HCT116 (cell line): Measurements from ENCODE around the gene MAPK4. TPM values are rescaled to one million over a fixed set of nuclear protein-coding genes. Genes with fewer than 3 reads are reported as not detected.

Experiments used
- ATAC-seq: fragments of 200-7000 bp; cut with Tn5 transposase; 2 replicates; pipeline ENCODE4 v1.9.1; 2020; ENCODE audit warnings: mild to moderate bottlenecking, moderate library complexity
- BruUV-seq: library from RNA; stranded (reverse); fragments of 400-500 nt; replicated peaks from 2 replicates; lab custom pipeline; 2021; lab: Mats Ljungman, UMichigan
- CTCF ChIA-PET: fragments of 300-600 bp; sonication (Branson Sonifier 250); formaldehyde crosslinking; loops from one replicate; lab custom pipeline; 2021; ENCODE audit warnings: antibody characterized with exemption; lab: Charles Lee
- POLR2A ChIA-PET: fragments of 300-600, 350-600 bp; sonication (Branson Sonifier 250); formaldehyde crosslinking; loops from one replicate; lab custom pipeline; 2021; ENCODE audit warnings: antibody characterized with exemption; lab: Charles Lee
- RAD21 ChIA-PET, 2 experiments: fragments of 300-600 bp; sonication (Branson Sonifier 250); formaldehyde crosslinking; loops; one replicate each; lab custom pipeline; 2023; ENCODE audit warnings: low total read pairs in 2 of 2; ENCODE audit not compliant: uncharacterized antibody in 2 of 2, unreplicated experiment in 2 of 2, low non-redundant PET in 1 of 2; lab: Charles Lee
- DNase-seq: peaks from one replicate; pipeline ENCODE4 v3.0.0-alpha.2; 2010; ENCODE audit warnings: low read depth, low spot score
- H2AFZ ChIP-seq: fragments of 200-600 bp; shearing (Covaris generic), sonication (generic); 2 replicates; pipeline ENCODE4 v1.6.1; 2017; ENCODE audit warnings: low read depth, mixed run types, mixed read lengths, antibody characterized with exemption, low read length; ENCODE audit not compliant: poor library complexity, severe bottlenecking
- H3K27ac ChIP-seq: 2 replicates; pipeline ENCODE4 v1.5.1; 2012; ENCODE audit warnings: low read depth, low read length
- H3K27me3 ChIP-seq: fragments of 200-600 bp; sonication (generic); 2 replicates; pipeline ENCODE4 v1.6.1; 2016; ENCODE audit warnings: mixed run types, low read length, mixed read lengths; ENCODE audit not compliant: insufficient read depth
- H3K36me3 ChIP-seq, 2 experiments: fragments of 200-500 bp in 1 of 2; fragments of 200-600 bp in 1 of 2; sonication (Bioruptor generic) in 1 of 2; sonication (generic) in 1 of 2; 2 replicates each; pipeline versions ENCODE4 v1.5.1 to v1.6.1; 2014 to 2016; ENCODE audit warnings: low read length in 2 of 2, inconsistent platforms in 1 of 2, mixed read lengths in 1 of 2, mixed run types in 1 of 2; ENCODE audit not compliant: insufficient read depth in 2 of 2, control insufficient read depth in 1 of 2
- H3K4me1 ChIP-seq, 2 experiments: fragments of 200-600 bp in 1 of 2; sonication (generic) in 1 of 2; 2 replicates each; pipeline versions ENCODE4 v1.5.1 to v1.6.1; 2012 to 2017; ENCODE audit warnings: low read length in 2 of 2, inconsistent platforms in 1 of 2, mild to moderate bottlenecking in 1 of 2, mixed read lengths in 1 of 2, mixed run types in 1 of 2, moderate library complexity in 1 of 2; ENCODE audit not compliant: insufficient read depth in 2 of 2, control insufficient read depth in 1 of 2
- H3K4me2 ChIP-seq: fragments of 200-600 bp; sonication (generic); 2 replicates; pipeline ENCODE4 v1.6.1; 2017; ENCODE audit warnings: mixed run types, low read length, mixed read lengths
- H3K4me3 ChIP-seq, 2 experiments: fragments of 200-600 bp in 1 of 2; sonication (generic) in 1 of 2; replicated peaks in 1 of 2; 2 replicates each; pipeline ENCODE4 v1.5.1; 2011 to 2016; ENCODE audit warnings: low read length in 2 of 2, control low read depth in 1 of 2, low read depth in 1 of 2, mild to moderate bottlenecking in 1 of 2, mixed read lengths in 1 of 2, mixed run types in 1 of 2
- H3K79me2 ChIP-seq: fragments of 200-600 bp; sonication (generic); 2 replicates; pipeline ENCODE4 v1.6.1; 2017; ENCODE audit warnings: mild to moderate bottlenecking, mixed run types, low read length, moderate library complexity, mixed read lengths; ENCODE audit not compliant: insufficient read depth
- H3K9ac ChIP-seq: fragments of 200-600 bp; sonication (generic); 2 replicates; pipeline ENCODE4 v1.6.1; 2016; ENCODE audit warnings: low read length, mixed read lengths
- H3K9me2 ChIP-seq: fragments of 200-600 bp; sonication (generic), shearing (Covaris generic); 2 replicates; pipeline ENCODE4 v1.6.1; 2017; ENCODE audit warnings: mixed run types, mild to moderate bottlenecking, moderate library complexity; ENCODE audit not compliant: insufficient read depth
- H3K9me3 ChIP-seq, 2 experiments: fragments of 200-500 bp in 1 of 2; fragments of 200-600 bp in 1 of 2; sonication (Bioruptor generic) in 1 of 2; sonication (generic) in 1 of 2; 2 replicates each; pipeline ENCODE4 v1.6.1; 2014 to 2017; ENCODE audit warnings: low read length in 2 of 2, mixed read lengths in 2 of 2, inconsistent platforms in 1 of 2, low read depth in 1 of 2, mild to moderate bottlenecking in 1 of 2, mixed run types in 1 of 2, moderate library complexity in 1 of 2; ENCODE audit not compliant: control insufficient read depth in 1 of 2, insufficient read depth in 1 of 2
- H4K20me1 ChIP-seq: fragments of 200-600 bp; sonication (generic), shearing (Covaris generic); 2 replicates; pipeline ENCODE4 v1.6.1; 2017; ENCODE audit warnings: mixed run types, mild to moderate bottlenecking, moderate library complexity; ENCODE audit not compliant: insufficient read depth
- CEBPB ChIP-seq: IDR thresholded peaks from 2 replicates; pipeline ENCODE4 v1.6.1; 2012; ENCODE audit warnings: low read depth
- EGR1 ChIP-seq: IDR thresholded peaks from 2 replicates; pipeline ENCODE4 v1.6.1; 2012; ENCODE audit warnings: low read depth
- ELF1 ChIP-seq: IDR thresholded peaks from 2 replicates; pipeline ENCODE4 v1.6.1; 2012; ENCODE audit warnings: low read depth, borderline replicate concordance
- EZH2phosphoT487 ChIP-seq: fragments of 200-600 bp; IDR thresholded peaks from 2 replicates; pipeline ENCODE4 v1.6.1; 2018; ENCODE audit warnings: antibody characterized with exemption, borderline replicate concordance
- FOSL1 ChIP-seq: IDR thresholded peaks from 2 replicates; pipeline ENCODE4 v1.6.1; 2012; ENCODE audit warnings: low read depth
- JUND ChIP-seq: IDR thresholded peaks from 2 replicates; pipeline ENCODE4 v1.6.1; 2012
- POLR2AphosphoS5 ChIP-seq: IDR thresholded peaks from 2 replicates; pipeline ENCODE4 v1.6.1; 2011; ENCODE audit warnings: mild to moderate bottlenecking, low read depth, low read length, moderate library complexity
- SRF ChIP-seq: IDR thresholded peaks from 2 replicates; pipeline ENCODE4 v1.6.1; 2012; ENCODE audit warnings: low read depth
- YY1 ChIP-seq: IDR thresholded peaks from 2 replicates; pipeline ENCODE4 v1.6.1; 2011; ENCODE audit warnings: low read length, low read depth, moderate library complexity, mild to moderate bottlenecking; ENCODE audit not compliant: insufficient replicate concordance; ENCODE audit errors: extremely low read depth
- ZFX ChIP-seq: fragments of 450-650 bp; IDR thresholded peaks from 2 replicates; pipeline ENCODE4 v1.6.1; 2017
- intact Hi-C: fragments of 100-400 bp; cut with micrococcal nuclease; formaldehyde crosslinking; loops from 2 replicates; pipeline ENCODE4 v1.10.0; 2022
- total RNA-seq: library from RNA; stranded (reverse); gene quantifications from one replicate; pipeline ENCODE4 v1.2.1, GENCODE V29; 2021; ENCODE audit not compliant: unreplicated experiment
- TF ChIP-seq, protein P1 (sequence below), 3 experiments: fragments of 200-600 bp in 1 of 3; sonication (generic) in 1 of 3; IDR thresholded peaks in 2 of 3; conservative IDR thresholded peaks in 1 of 3; 2 replicates each; pipeline ENCODE4 v1.5.1; 2012 to 2017; ENCODE audit warnings: low read depth in 2 of 3, low read length in 2 of 3, antibody characterized with exemption in 1 of 3, borderline replicate concordance in 1 of 3, control low read depth in 1 of 3, mild to moderate bottlenecking in 1 of 3, mixed read lengths in 1 of 3, mixed run types in 1 of 3, moderate library complexity in 1 of 3; ENCODE audit not compliant: insufficient read depth in 1 of 3
- TF ChIP-seq, protein P2 (sequence below): IDR thresholded peaks from 2 replicates; pipeline ENCODE4 v1.6.1; 2011; ENCODE audit warnings: mild to moderate bottlenecking, low read length, moderate library complexity; ENCODE audit not compliant: insufficient replicate concordance; ENCODE audit errors: extremely low read depth

MAPK4 gene
- total RNA-seq, 1 experiment from 2014 or later: 0.89 TPM

GRCh38 chr18:50700245-50701165 lies 140.6 kb downstream of the MAPK4 start:
- Histone ChIP-seq H2AFZ (no peak overlapping the region), H3K27me3 (no peaks in the 10 kb centered on the region), H3K36me3 (no peaks in the 10 kb centered on the region), H3K4me1 (no peaks in the 10 kb centered on the region), H3K27ac (no peak overlapping the region), H3K4me3 (no peak overlapping the region), H3K79me2 (no peaks in the 10 kb centered on the region), H3K9ac (no peak overlapping the region), H3K9me3 (no peaks in the 10 kb centered on the region), H3K9me2 (no peaks in the 10 kb centered on the region), H3K4me2 (no peak overlapping the region), H4K20me1 (no peaks in the 10 kb centered on the region)
- BruUV-seq: no TSS peak
- POLR2A ChIA-PET: no interaction called here
- ATAC-seq (no peak), DNase-seq (no peak)
- RAD21 ChIA-PET: no interaction called here
- intact Hi-C loops: no loop called here
- no peak for TF ChIP-seq CEBPB
- no peak for TF ChIP-seq EZH2phosphoT487
- TF ChIP-seq, protein P1, sequence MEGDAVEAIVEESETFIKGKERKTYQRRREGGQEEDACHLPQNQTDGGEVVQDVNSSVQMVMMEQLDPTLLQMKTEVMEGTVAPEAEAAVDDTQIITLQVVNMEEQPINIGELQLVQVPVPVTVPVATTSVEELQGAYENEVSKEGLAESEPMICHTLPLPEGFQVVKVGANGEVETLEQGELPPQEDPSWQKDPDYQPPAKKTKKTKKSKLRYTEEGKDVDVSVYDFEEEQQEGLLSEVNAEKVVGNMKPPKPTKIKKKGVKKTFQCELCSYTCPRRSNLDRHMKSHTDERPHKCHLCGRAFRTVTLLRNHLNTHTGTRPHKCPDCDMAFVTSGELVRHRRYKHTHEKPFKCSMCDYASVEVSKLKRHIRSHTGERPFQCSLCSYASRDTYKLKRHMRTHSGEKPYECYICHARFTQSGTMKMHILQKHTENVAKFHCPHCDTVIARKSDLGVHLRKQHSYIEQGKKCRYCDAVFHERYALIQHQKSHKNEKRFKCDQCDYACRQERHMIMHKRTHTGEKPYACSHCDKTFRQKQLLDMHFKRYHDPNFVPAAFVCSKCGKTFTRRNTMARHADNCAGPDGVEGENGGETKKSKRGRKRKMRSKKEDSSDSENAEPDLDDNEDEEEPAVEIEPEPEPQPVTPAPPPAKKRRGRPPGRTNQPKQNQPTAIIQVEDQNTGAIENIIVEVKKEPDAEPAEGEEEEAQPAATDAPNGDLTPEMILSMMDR (IDR thresholded peaks at IDR 0.05 in 2 of 3, conservative IDR thresholded peaks at IDR 0.05 in 1 of 3; ENCODE audit: borderline replicate concordance in 1 of 3, insufficient read depth in 1 of 3, low read depth in 2 of 3, low read length in 2 of 3): no peak
- TF ChIP-seq YY1: no peak
- TF ChIP-seq POLR2AphosphoS5: no peak
- TF ChIP-seq ELF1: no peak
- no peak for TF ChIP-seq EGR1
- no peak for TF ChIP-seq FOSL1
- TF ChIP-seq SRF: no peak
- TF ChIP-seq JUND: no peak
- TF ChIP-seq, protein P2, sequence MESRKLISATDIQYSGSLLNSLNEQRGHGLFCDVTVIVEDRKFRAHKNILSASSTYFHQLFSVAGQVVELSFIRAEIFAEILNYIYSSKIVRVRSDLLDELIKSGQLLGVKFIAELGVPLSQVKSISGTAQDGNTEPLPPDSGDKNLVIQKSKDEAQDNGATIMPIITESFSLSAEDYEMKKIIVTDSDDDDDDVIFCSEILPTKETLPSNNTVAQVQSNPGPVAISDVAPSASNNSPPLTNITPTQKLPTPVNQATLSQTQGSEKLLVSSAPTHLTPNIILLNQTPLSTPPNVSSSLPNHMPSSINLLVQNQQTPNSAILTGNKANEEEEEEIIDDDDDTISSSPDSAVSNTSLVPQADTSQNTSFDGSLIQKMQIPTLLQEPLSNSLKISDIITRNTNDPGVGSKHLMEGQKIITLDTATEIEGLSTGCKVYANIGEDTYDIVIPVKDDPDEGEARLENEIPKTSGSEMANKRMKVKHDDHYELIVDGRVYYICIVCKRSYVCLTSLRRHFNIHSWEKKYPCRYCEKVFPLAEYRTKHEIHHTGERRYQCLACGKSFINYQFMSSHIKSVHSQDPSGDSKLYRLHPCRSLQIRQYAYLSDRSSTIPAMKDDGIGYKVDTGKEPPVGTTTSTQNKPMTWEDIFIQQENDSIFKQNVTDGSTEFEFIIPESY: no peak
- TF ChIP-seq ZFX: no peak
- CTCF ChIA-PET: no interaction called here
